ENCODE data around the gene CLTA.
"Not testable (repeated sequence)": the region's sequence is repeated elsewhere in the genome, so short reads cannot be mapped to it uniquely, and the experiment has no call there.

Gene CLTA

DNA sequence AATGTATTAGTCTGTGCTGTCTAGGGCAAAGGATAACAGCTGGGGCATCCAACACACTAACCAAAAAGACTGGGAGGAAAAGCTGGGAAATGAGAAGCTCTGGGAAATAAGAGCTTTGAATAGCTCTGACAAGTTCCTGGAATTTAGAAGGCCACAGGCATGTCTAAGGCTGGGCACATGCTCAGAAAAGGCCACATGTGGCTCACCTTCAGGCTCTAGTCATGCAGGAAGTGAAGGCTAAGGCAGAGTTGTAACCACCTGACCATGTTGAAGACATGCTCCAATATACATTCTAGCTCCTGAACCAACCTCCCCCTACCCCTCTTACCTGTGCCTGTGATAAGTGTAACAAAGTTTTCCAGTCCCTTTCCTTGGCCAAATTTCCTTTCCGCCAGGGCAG is 31.7 kb downstream of the CLTA start:
- no peaks in the 10 kb centered on the region for H3K27me3 ChIP-seq (ENCODE audit: insufficient read depth, low read length)
- H3K9me3 ChIP-seq (ENCODE audit: low read length): peaks cover 10% of the 10 kb centered on the region
- H3K9me2 ChIP-seq (ENCODE audit: low read depth, low read length): no peaks in the 10 kb centered on the region
- no peaks in the 10 kb centered on the region for H4K20me1 ChIP-seq (ENCODE audit: insufficient read depth, low read length)
- H3F3A ChIP-seq (ENCODE audit: insufficient read depth, low read length): no peaks in the 10 kb centered on the region
- no peak for TF ChIP-seq CTCF (IDR thresholded peaks at IDR 0.05; ENCODE audit: low read length)
- H3K4me3 ChIP-seq (ENCODE audit: low read depth, low read length, poor library complexity, severe bottlenecking): no peak overlapping the region
- no peaks in the 10 kb centered on the region for H3K4me1 ChIP-seq (ENCODE audit: insufficient read depth, low read length, severe bottlenecking)
- H3K36me3 ChIP-seq (ENCODE audit: insufficient read depth, low read length): peaks cover 86% of the 10 kb centered on the region
- H2AFZ ChIP-seq (ENCODE audit: low read length): no peak overlapping the region
- no peaks in the 10 kb centered on the region for H3K79me2 ChIP-seq (ENCODE audit: insufficient read depth, low read length)
- H3K9ac ChIP-seq (ENCODE audit: low read length): no peak overlapping the region
- no peak overlapping the region for H3K27ac ChIP-seq (ENCODE audit: low read depth, low read length, poor library complexity, severe bottlenecking)
- H3K4me2 ChIP-seq (ENCODE audit: low read length): no peak overlapping the region

GRCh38 chr9:36237230-36237629 is 46.5 kb downstream of the CLTA start:
- TF ChIP-seq EZH2 (IDR thresholded peaks at IDR 0.05; ENCODE audit: borderline replicate concordance, low read length) (no peak), CTCF (IDR thresholded peaks at IDR 0.05; ENCODE audit: low read length) (no peak)
- Histone ChIP-seq H3K4me1 (ENCODE audit: insufficient read depth, low read length, severe bottlenecking) (no peaks in the 10 kb centered on the region), H2AFZ (ENCODE audit: low read length) (no peak overlapping the region), H3K79me2 (ENCODE audit: insufficient read depth, low read length) (no peaks in the 10 kb centered on the region), H3K9me2 (ENCODE audit: low read depth, low read length) (no peaks in the 10 kb centered on the region), H4K20me1 (ENCODE audit: insufficient read depth, low read length) (no peaks in the 10 kb centered on the region), H3K27ac (ENCODE audit: low read depth, low read length, poor library complexity, severe bottlenecking) (no peak overlapping the region), H3K27me3 (ENCODE audit: insufficient read depth, low read length) (no peaks in the 10 kb centered on the region), H3K9me3 (ENCODE audit: low read length) (no peaks in the 10 kb centered on the region), H3K9ac (ENCODE audit: low read length) (no peak overlapping the region), H3K36me3 (ENCODE audit: insufficient read depth, low read length) (peaks cover 25% of the 10 kb centered on the region), H3F3A (ENCODE audit: insufficient read depth, low read length) (no peaks in the 10 kb centered on the region), H3K4me3 (ENCODE audit: low read depth, low read length, poor library complexity, severe bottlenecking) (no peak overlapping the region), H3K4me2 (ENCODE audit: low read length) (no peak overlapping the region)

DNA sequence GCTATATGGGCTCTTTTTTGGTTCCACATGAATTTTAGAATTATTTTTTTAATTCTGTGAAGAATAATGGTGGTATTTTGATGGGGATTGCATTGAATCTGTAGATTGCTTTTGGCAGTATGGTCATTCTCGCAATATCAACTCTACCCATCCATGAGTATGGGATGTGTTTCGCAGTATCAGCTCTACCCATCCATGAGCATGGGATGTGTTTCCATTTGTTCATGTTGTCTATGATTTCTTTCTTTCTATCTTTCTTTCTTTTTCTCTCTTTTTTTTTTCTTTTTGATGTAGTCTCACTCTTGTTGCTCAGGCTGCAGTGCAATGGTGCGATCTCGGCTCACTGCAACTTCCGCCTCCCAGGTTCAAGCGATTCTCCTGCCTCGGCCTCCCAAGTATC is 48.5 kb downstream of the CLTA start:
- not testable (repeated sequence) for H3K9ac ChIP-seq (ENCODE audit: low read length); H3K4me3 ChIP-seq (ENCODE audit: low read depth, low read length, poor library complexity, severe bottlenecking); H3K27me3 ChIP-seq (ENCODE audit: insufficient read depth, low read length); H3K79me2 ChIP-seq (ENCODE audit: insufficient read depth, low read length); H3K4me1 ChIP-seq (ENCODE audit: insufficient read depth, low read length, severe bottlenecking); H3K4me2 ChIP-seq (ENCODE audit: low read length); H3F3A ChIP-seq (ENCODE audit: insufficient read depth, low read length); H4K20me1 ChIP-seq (ENCODE audit: insufficient read depth, low read length); H3K27ac ChIP-seq (ENCODE audit: low read depth, low read length, poor library complexity, severe bottlenecking); H3K9me3 ChIP-seq (ENCODE audit: low read length); H2AFZ ChIP-seq (ENCODE audit: low read length); H3K9me2 ChIP-seq (ENCODE audit: low read depth, low read length)
- H3K36me3 ChIP-seq (ENCODE audit: insufficient read depth, low read length): peaks cover 17% of the 10 kb centered on the region

GRCh38 chr9:36239675-36240074 is 49.0 kb downstream of the CLTA start:
- H3K4me2 ChIP-seq (ENCODE audit: low read length); H3F3A ChIP-seq (ENCODE audit: insufficient read depth, low read length); H3K4me3 ChIP-seq (ENCODE audit: low read depth, low read length, poor library complexity, severe bottlenecking); H3K9me2 ChIP-seq (ENCODE audit: low read depth, low read length); H3K79me2 ChIP-seq (ENCODE audit: insufficient read depth, low read length); H3K27ac ChIP-seq (ENCODE audit: low read depth, low read length, poor library complexity, severe bottlenecking); H3K27me3 ChIP-seq (ENCODE audit: insufficient read depth, low read length); H4K20me1 ChIP-seq (ENCODE audit: insufficient read depth, low read length); H3K9me3 ChIP-seq (ENCODE audit: low read length); H3K4me1 ChIP-seq (ENCODE audit: insufficient read depth, low read length, severe bottlenecking); H2AFZ ChIP-seq (ENCODE audit: low read length); H3K9ac ChIP-seq (ENCODE audit: low read length): not testable (repeated sequence)
- peaks cover 15% of the 10 kb centered on the region; the same call in 1 of the 2 replicates for H3K36me3 ChIP-seq (ENCODE audit: insufficient read depth, low read length)

Data from OCI-LY1 (cell line).